Heart right ventricle (tissue), 16 donors: ENCODE results near the gene MTA3. TPM values are rescaled to one million over a fixed set of nuclear protein-coding genes. Genes with fewer than 3 reads are reported as not detected.

Source experiments
- ATAC-seq, 8 donors: fragments of 200-7000 bp; cut with Tn5 transposase; one replicate each; pipeline ENCODE4 v1.9.1; 2020; ENCODE audit warnings: mild to moderate bottlenecking in 8 of 8, moderate library complexity in 8 of 8, moderate number of reproducible peaks in 1 of 8
- DNase-seq, 2 donors: peaks; one replicate each; pipeline ENCODE4 v3.0.0-alpha.2; 2020
- H3K27ac ChIP-seq, 10 donors: fragments of 200-600 bp; sonication (generic) in 2 of 10; one replicate each; pipeline versions ENCODE4 v1.5.0 to v1.8.0; 2020 to 2022; ENCODE audit warnings: mild to moderate bottlenecking in 3 of 10
- H3K27me3 ChIP-seq, 7 donors: fragments of 200-600 bp; one replicate each; pipeline ENCODE4 v1.8.0; 2021 to 2022; ENCODE audit warnings: mild to moderate bottlenecking in 2 of 7
- H3K36me3 ChIP-seq, 9 donors: fragments of 200-600 bp; sonication (generic) in 1 of 9; one replicate each; pipeline versions ENCODE4 v1.5.0 to v1.8.0; 2020 to 2022; ENCODE audit warnings: mild to moderate bottlenecking in 2 of 9
- H3K4me1 ChIP-seq, 9 donors: fragments of 200-600 bp; sonication (generic) in 1 of 9; one replicate each; pipeline versions ENCODE4 v1.5.0 to v1.8.0; 2020 to 2022; ENCODE audit warnings: mild to moderate bottlenecking in 4 of 9
- H3K4me3 ChIP-seq, 10 donors: fragments of 200-600 bp; sonication (generic) in 2 of 10; one replicate each; pipeline versions ENCODE4 v1.5.0 to v1.8.0; 2020 to 2022; ENCODE audit warnings: mild to moderate bottlenecking in 7 of 10, moderate library complexity in 2 of 10
- H3K9me3 ChIP-seq, 11 donors: fragments of 200-600 bp in 10 of 11; sonication (generic) in 2 of 11; one replicate each; pipeline versions ENCODE4 v1.5.0 to v1.8.0; 2013 to 2022; ENCODE audit warnings: mild to moderate bottlenecking in 2 of 11, control low read depth in 1 of 11, moderate library complexity in 1 of 11
- CTCF ChIP-seq, 9 donors: fragments of 200-600 bp; sonication (generic) in 2 of 9; IDR thresholded peaks; one replicate each; pipeline versions ENCODE4 v1.5.0 to v1.8.0; 2021 to 2022; ENCODE audit warnings: antibody characterized with exemption in 9 of 9, mild to moderate bottlenecking in 5 of 9, moderate library complexity in 1 of 9
- WGBS, 2 donors: extraction: QIAGEN DNeasy Blood & Tissue Kit; methylation state at CpG; one replicate each; pipeline ENCODE4 v1.1.7; 2013; ENCODE audit warnings: inconsistent platforms in 1 of 2; 5-methylcytosine and 5-hydroxymethylcytosine counted together
- intact Hi-C, 10 donors: fragments of 100-400 bp; cut with DNase I; formaldehyde crosslinking; loops; one replicate each; pipeline versions ENCODE4 v1.11.1 to v1.14.2; 2022
- polyA plus RNA-seq, 2 donors: library from polyadenylated mRNA; stranded (reverse); fragments of 200-250 nt; gene quantifications; one replicate each; pipeline ENCODE4 v1.2.3, GENCODE V29; 2013
- total RNA-seq, 10 donors: library from RNA; stranded (reverse); fragmentation: NEBNext Ultra II Directional in 3 of 10; extraction: Animal tissue kit (Norgen Biotek cat#: 25700) in 3 of 10; gene quantifications; one replicate each; pipeline versions ENCODE4 v1.2.1 to v1.2.4, GENCODE V29; 2021 to 2023
- donor health status: Arrhythmogenic right ventricular cardiomyopathy.
- donor health status: ischemic (EF 13 %, LVEDD 7.1; RV severe dilation, severe dysfunction).
- donor health status: healthy with polysubstance abuse.
- donor health status: DM: no; HTN: yes; CAD: no.
- donor health status: DM: no; HTN: no; CAD: no.
- donor health status: ischemic (EF 25% LVEDD 6.9; RV normal size, moderate dysfunction).
- donor health status: ischemic (EF 25% LVEDD 5.7; RV mildly dilated, moderate dysfunction).
- donor health status: healthy.
- donor health status: DM: yes; HTN: yes; CAD: no.
- donor health status: Ischemic cardiomyopathy.
- donor health status: ischemic (EF 35%, LVEDD 5.7; RV mildly dilated, moderate dysfunction).
- donor health status: nonischemic (EF 11% LVEDD 7.7; RV severe dilation, severe dysfunction).
- donor health status: DM: yes; HTN: yes; CAD: no.
- donor health status: PGD.
- donor health status: ischemic (EF 29% LVEDD 5.4; RV normal size, mild dysfunction).
- donor health status: nonischemic (EF 23%, LVEDD 6.1; RV moderate dilation, normal function).

The MTA3 gene
- total and polyA plus RNA-seq, 12 donors = 11.2 to 29.4 (median 21.9) TPM

GRCh38 chr2:42590176-42590575 lies 21.7 kb downstream of the MTA3 start:
- H3K27me3 ChIP-seq = no peaks in the 10 kb centered on the region
- no peaks in the 10 kb centered on the region for H3K4me1 ChIP-seq
- TF ChIP-seq CTCF (IDR thresholded peaks at IDR 0.05) = no peak
- peaks cover 0 to 16% (median 9%) of the 10 kb centered on the region in 9 donors for H3K36me3 ChIP-seq
- no peak overlapping the region for H3K4me3 ChIP-seq
- no peaks in the 10 kb centered on the region for H3K9me3 ChIP-seq
- WGBS, 2 donors = 86 to 95% methylated on average over 2 of the region's 2 CpGs
- intact Hi-C loops = no loop called here
- ATAC-seq (no peak), DNase-seq (no peak)
- H3K27ac ChIP-seq = no peak overlapping the region

GRCh38 chr2:42593282-42593681 lies 24.9 kb downstream of the MTA3 start:
- DNase-seq (no peak), ATAC-seq (no peak)
- Histone ChIP-seq H3K27me3 (no peaks in the 10 kb centered on the region), H3K4me1 (peaks cover 0 to 7% (median 0%) of the 10 kb centered on the region in 9 donors), H3K36me3 (peaks cover 0 to 6% (median 0%) of the 10 kb centered on the region in 9 donors), H3K27ac (no peak overlapping the region), H3K9me3 (no peaks in the 10 kb centered on the region), H3K4me3 (no peak overlapping the region)
- no peak for TF ChIP-seq CTCF (IDR thresholded peaks at IDR 0.05)
- intact Hi-C loops = no loop called here
- 97 to 98% methylated on average over 5 of the region's 5 CpGs for WGBS, 2 donors

- ATAC-seq (no peak), DNase-seq (no peak)
- Histone ChIP-seq H3K4me1 (peaks cover 0 to 7% (median 0%) of the 10 kb centered on the region in 9 donors), H3K4me3 (no peak overlapping the region), H3K9me3 (no peaks in the 10 kb centered on the region), H3K27ac (no peak overlapping the region), H3K36me3 (peaks cover 0 to 9% (median 0%) of the 10 kb centered on the region in 9 donors), H3K27me3 (no peaks in the 10 kb centered on the region)
- intact Hi-C loops = no loop called here
- TF ChIP-seq CTCF (IDR thresholded peaks at IDR 0.05) = no peak
- WGBS, 2 donors = 94 to 99% methylated on average over 2 of the region's 2 CpGs
These were observed 30.2 kb downstream of the MTA3 start for GRCh38 chr2:42598656-42599055.

- H3K4me3 ChIP-seq = no peak overlapping the region
- ATAC-seq (no peak), DNase-seq (no peak)
- intact Hi-C loops = no loop called here
- H3K27ac ChIP-seq = no peak overlapping the region
- WGBS, 2 donors = 95 to 99% methylated on average over 3 of the region's 3 CpGs
- no peaks in the 10 kb centered on the region for H3K27me3 ChIP-seq
- peaks cover 0 to 9% (median 0%) of the 10 kb centered on the region in 9 donors for H3K36me3 ChIP-seq
- TF ChIP-seq CTCF (IDR thresholded peaks at IDR 0.05) = no peak
- H3K4me1 ChIP-seq = peaks cover 0 to 4% (median 0%) of the 10 kb centered on the region in 9 donors
- no peaks in the 10 kb centered on the region for H3K9me3 ChIP-seq
These were observed 32.6 kb downstream of the MTA3 start for GRCh38 chr2:42601076-42601475.
